Loucy (cell line): ENCODE data around the gene SAP30L.
A peak's percentile ranks its signal among the peaks of the same experiment; 100 is the strongest.

ENCODE experiments used
- H2AFZ ChIP-seq: fragments of 200-600 bp; sonication (generic); 2 replicates; pipeline ENCODE4 v1.6.0; 2016; ENCODE audit warnings: antibody characterized with exemption, mild to moderate bottlenecking, low read length, moderate library complexity
- H3F3A ChIP-seq: fragments of 200-600 bp; 2 replicates; pipeline ENCODE4 v1.6.0; 2016; ENCODE audit warnings: antibody characterized with exemption, low read depth, mild to moderate bottlenecking
- H3K27me3 ChIP-seq: fragments of 200-600 bp; sonication (generic); 2 replicates; pipeline ENCODE4 v1.6.1; 2014; ENCODE audit warnings: low read length, mild to moderate bottlenecking; ENCODE audit not compliant: insufficient read depth, poor library complexity, severe bottlenecking
- H3K36me3 ChIP-seq: fragments of 200-600 bp; sonication (generic); 2 replicates; pipeline ENCODE4 v1.6.1; 2016; ENCODE audit warnings: low read length; ENCODE audit not compliant: insufficient read depth
- H3K4me1 ChIP-seq: fragments of 200-600 bp; sonication (generic); 2 replicates; pipeline ENCODE4 v1.5.1; 2014; ENCODE audit warnings: low read length, mild to moderate bottlenecking; ENCODE audit not compliant: insufficient read depth, poor library complexity, severe bottlenecking
- H3K4me2 ChIP-seq: fragments of 200-600 bp; sonication (generic); 2 replicates; pipeline ENCODE4 v1.6.0; 2014; ENCODE audit warnings: antibody characterized with exemption, low read length, low read depth, mild to moderate bottlenecking; ENCODE audit not compliant: poor library complexity, severe bottlenecking
- H3K4me3 ChIP-seq: fragments of 200-600 bp; sonication (generic); 2 replicates; pipeline ENCODE4 v1.5.1; 2014; ENCODE audit warnings: low read length, mild to moderate bottlenecking, mixed read lengths; ENCODE audit not compliant: poor library complexity, severe bottlenecking
- H3K79me2 ChIP-seq: fragments of 200-600 bp; sonication (generic); 2 replicates; pipeline ENCODE4 v1.6.1; 2014; ENCODE audit warnings: low read length; ENCODE audit not compliant: insufficient read depth
- H3K9ac ChIP-seq: fragments of 200-600 bp; sonication (generic); 2 replicates; pipeline ENCODE4 v1.6.0; 2014; ENCODE audit warnings: mild to moderate bottlenecking, low read depth, low read length, moderate library complexity; ENCODE audit not compliant: poor library complexity, severe bottlenecking
- H3K9me2 ChIP-seq: fragments of 200-600 bp; sonication (generic); replicated peaks from 2 replicates; pipeline ENCODE4 v1.6.1; 2016; ENCODE audit warnings: low read depth, low read length, mixed read lengths
- H3K9me3 ChIP-seq: fragments of 200-600 bp; sonication (generic); 2 replicates; pipeline ENCODE4 v1.6.1; 2014; ENCODE audit warnings: mild to moderate bottlenecking, antibody characterized with exemption, low read length, low read depth; ENCODE audit not compliant: insufficient read depth
- H4K20me1 ChIP-seq: fragments of 200-600 bp; sonication (generic); 2 replicates; pipeline ENCODE4 v1.6.0; 2014; ENCODE audit warnings: antibody characterized with exemption, low read length, mild to moderate bottlenecking; ENCODE audit not compliant: insufficient read depth, poor library complexity, severe bottlenecking
- CTCF ChIP-seq: fragments of 200-600 bp; sonication (generic); conservative IDR thresholded peaks from 2 replicates; pipeline ENCODE4 v1.5.1; 2014; ENCODE audit warnings: mild to moderate bottlenecking, antibody characterized with exemption, low read length
- EZH2phosphoT487 ChIP-seq: fragments of 200-600 bp; IDR thresholded peaks from 2 replicates; pipeline ENCODE4 v1.6.1; 2018; ENCODE audit warnings: antibody characterized with exemption, mild to moderate bottlenecking, moderate library complexity, borderline replicate concordance

Gene SAP30L

DNA sequence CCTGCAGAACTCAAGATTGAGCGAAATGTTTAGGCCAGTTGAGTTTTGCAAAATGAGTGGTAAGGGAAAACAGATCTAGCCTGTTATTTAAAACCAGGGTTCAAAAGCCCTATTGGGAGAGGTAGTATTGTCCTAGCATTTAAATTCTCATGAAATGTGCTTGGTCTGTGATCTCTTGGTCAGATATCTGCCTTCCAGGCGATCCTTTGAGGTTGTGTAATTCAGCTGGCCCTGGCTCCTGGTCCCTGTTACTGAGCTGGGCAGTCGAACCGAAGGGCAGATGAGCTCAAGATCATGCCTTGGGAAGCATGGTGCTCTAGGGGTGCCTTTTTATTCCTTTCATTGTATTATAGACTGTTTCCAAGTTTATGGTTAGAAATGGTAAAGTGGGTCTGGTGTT, 14.4 kb downstream of the SAP30L start:
- H4K20me1 ChIP-seq: no peaks in the 10 kb centered on the region
- H3K27me3 ChIP-seq: no peaks in the 10 kb centered on the region
- H2AFZ ChIP-seq: no peak overlapping the region
- no peaks in the 10 kb centered on the region for H3K9me3 ChIP-seq
- no peak overlapping the region for H3K4me2 ChIP-seq
- H3K4me3 ChIP-seq: no peak overlapping the region
- no peaks in the 10 kb centered on the region for H3K9me2 ChIP-seq
- no peaks in the 10 kb centered on the region for H3F3A ChIP-seq
- no peaks in the 10 kb centered on the region for H3K79me2 ChIP-seq
- no peak overlapping the region for H3K9ac ChIP-seq
- peaks cover 7% of the 10 kb centered on the region for H3K4me1 ChIP-seq
- no peak for TF ChIP-seq CTCF
- no peak for TF ChIP-seq EZH2phosphoT487
- H3K36me3 ChIP-seq: peaks cover 9% of the 10 kb centered on the region; the same call in 1 of the 2 replicates

DNA sequence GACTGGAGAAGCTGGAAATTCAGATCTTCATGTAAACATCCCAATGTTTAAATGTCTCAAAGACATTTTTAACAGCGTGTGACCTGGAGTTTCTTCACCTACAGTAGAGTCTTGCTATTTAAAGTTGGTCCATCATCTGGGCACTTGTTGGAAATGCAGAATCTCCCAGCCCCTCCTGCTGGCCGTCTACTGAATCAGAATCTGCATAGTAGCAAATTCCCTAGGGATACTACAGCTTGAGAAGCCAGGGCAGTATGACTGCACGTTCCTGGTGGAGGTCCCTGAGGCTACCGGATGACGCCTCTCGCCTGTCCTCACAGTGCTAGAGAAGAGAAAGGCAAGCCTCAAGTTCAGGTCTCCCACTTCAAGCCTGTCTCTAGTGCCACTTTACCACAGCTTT, 15.7 kb downstream of the SAP30L start:
- H3K27me3 ChIP-seq: no peaks in the 10 kb centered on the region
- no peak overlapping the region for H2AFZ ChIP-seq
- H3K9me2 ChIP-seq: no peaks in the 10 kb centered on the region
- H3F3A ChIP-seq: no peaks in the 10 kb centered on the region
- H3K4me1 ChIP-seq: peaks cover 2% of the 10 kb centered on the region
- H3K9me3 ChIP-seq: no peaks in the 10 kb centered on the region
- H3K36me3 ChIP-seq: peaks cover under 1% of the 10 kb centered on the region; the same call in 1 of the 2 replicates
- TF ChIP-seq CTCF (peak; percentile 11; the same call in 1 of the 2 replicates), EZH2phosphoT487 (no peak)
- no peak overlapping the region for H3K4me2 ChIP-seq
- no peaks in the 10 kb centered on the region for H3K79me2 ChIP-seq
- no peak overlapping the region for H3K9ac ChIP-seq
- H4K20me1 ChIP-seq: no peaks in the 10 kb centered on the region
- no peak overlapping the region for H3K4me3 ChIP-seq

GRCh38 chr5:154464438-154464837, 18.6 kb downstream of the SAP30L start:
- Histone ChIP-seq H3K9me3 (no peaks in the 10 kb centered on the region), H3K79me2 (no peaks in the 10 kb centered on the region), H3K4me3 (no peak overlapping the region), H3K4me2 (no peak overlapping the region), H3K4me1 (no peaks in the 10 kb centered on the region), H3K36me3 (no peaks in the 10 kb centered on the region), H2AFZ (no peak overlapping the region), H3K9me2 (no peaks in the 10 kb centered on the region), H4K20me1 (no peaks in the 10 kb centered on the region), H3F3A (no peaks in the 10 kb centered on the region), H3K9ac (no peak overlapping the region), H3K27me3 (no peaks in the 10 kb centered on the region)
- no peak for TF ChIP-seq EZH2phosphoT487
- no peak for TF ChIP-seq CTCF
